ENCODE measurements around the gene SCO2. TPM values are rescaled to one million over a fixed set of nuclear protein-coding genes. Genes with fewer than 3 reads are reported as not detected.

SCO2 gene
- total RNA-seq, 1 experiment from 2014 or later = 1.1 TPM

Other genes with a start within 250 kb of the SCO2 start
- gene PLXNB2, start 218.0 kb downstream of the SCO2 start, total RNA-seq (2014; rRNA removed; shearing (Covaris generic); ENCODE audit: low replicate concordance) = 2.6 and 7.8 TPM in 2 replicates
- 0.90 and 2.7 TPM in 2 replicates for gene DENND6B, start 198.6 kb downstream of the SCO2 start, total RNA-seq (2014; rRNA removed; shearing (Covaris generic); ENCODE audit: low replicate concordance)
- 32.9 and 78.0 TPM in 2 replicates for gene PPP6R2, start 182.3 kb downstream of the SCO2 start, total RNA-seq (2014; rRNA removed; shearing (Covaris generic); ENCODE audit: low replicate concordance)
- 33.5 and 91.5 TPM in 2 replicates for gene SBF1, start 50.6 kb downstream of the SCO2 start, total RNA-seq (2014; rRNA removed; shearing (Covaris generic); ENCODE audit: low replicate concordance)
- gene ADM2, start 44.1 kb downstream of the SCO2 start, total RNA-seq (2014; rRNA removed; shearing (Covaris generic); ENCODE audit: low replicate concordance) = 0.79 and 1.4 TPM in 2 replicates
- 0.93 and 3.9 TPM in 2 replicates for gene MIOX, start 38.7 kb downstream of the SCO2 start, total RNA-seq (2014; rRNA removed; shearing (Covaris generic); ENCODE audit: low replicate concordance)
- gene LMF2, start 17.9 kb downstream of the SCO2 start, total RNA-seq (2014; rRNA removed; shearing (Covaris generic); ENCODE audit: low replicate concordance) = 19.2 and 21.4 TPM in 2 replicates
- 24.6 and 53.5 TPM in 2 replicates for gene NCAPH2, start 17.4 kb downstream of the SCO2 start, total RNA-seq (2014; rRNA removed; shearing (Covaris generic); ENCODE audit: low replicate concordance)
- gene TYMP, start 4.4 kb upstream of the SCO2 start, total RNA-seq (2014; rRNA removed; shearing (Covaris generic); ENCODE audit: low replicate concordance) = 1.8 and 5.0 TPM in 2 replicates
- gene KLHDC7B, start 20.3 kb upstream of the SCO2 start, total RNA-seq (2014; rRNA removed; shearing (Covaris generic); ENCODE audit: low replicate concordance) = 4.5 and 9.8 TPM in 2 replicates
- not detected in 2 replicates for gene SYCE3, start 37.3 kb upstream of the SCO2 start, total RNA-seq (2014; rRNA removed; shearing (Covaris generic); ENCODE audit: low replicate concordance)
- 50.3 and 80.0 TPM in 2 replicates for gene CPT1B, start 52.8 kb upstream of the SCO2 start, total RNA-seq (2014; rRNA removed; shearing (Covaris generic); ENCODE audit: low replicate concordance)
- gene CHKB, start 57.3 kb upstream of the SCO2 start, total RNA-seq (2014; rRNA removed; shearing (Covaris generic); ENCODE audit: low replicate concordance) = 52.8 and 77.8 TPM in 2 replicates
- 1.3 and 1.6 TPM in 2 replicates for gene MAPK8IP2, start 75.2 kb upstream of the SCO2 start, total RNA-seq (2014; rRNA removed; shearing (Covaris generic); ENCODE audit: low replicate concordance)
- 24.3 and 41.1 TPM in 2 replicates for gene ARSA, start 102.6 kb upstream of the SCO2 start, total RNA-seq (2014; rRNA removed; shearing (Covaris generic); ENCODE audit: low replicate concordance)
- 0.04 TPM in 1 of 2 replicates, not detected in the other for gene SHANK3, start 147.2 kb upstream of the SCO2 start, total RNA-seq (2014; rRNA removed; shearing (Covaris generic); ENCODE audit: low replicate concordance)
- gene ACR, start 212.6 kb upstream of the SCO2 start, total RNA-seq (2014; rRNA removed; shearing (Covaris generic); ENCODE audit: low replicate concordance) = not detected in 2 replicates

Data from Karpas-422 (cell line).